ENCODE measurements around the gene MAD1L1. TPM values are rescaled to one million over a fixed set of nuclear protein-coding genes. Genes with fewer than 3 reads are reported as not detected.

The MAD1L1 gene
- polyA plus RNA-seq, 6 donors from 2014 or later, result 109 to 209 (median 158) TPM

DNA sequence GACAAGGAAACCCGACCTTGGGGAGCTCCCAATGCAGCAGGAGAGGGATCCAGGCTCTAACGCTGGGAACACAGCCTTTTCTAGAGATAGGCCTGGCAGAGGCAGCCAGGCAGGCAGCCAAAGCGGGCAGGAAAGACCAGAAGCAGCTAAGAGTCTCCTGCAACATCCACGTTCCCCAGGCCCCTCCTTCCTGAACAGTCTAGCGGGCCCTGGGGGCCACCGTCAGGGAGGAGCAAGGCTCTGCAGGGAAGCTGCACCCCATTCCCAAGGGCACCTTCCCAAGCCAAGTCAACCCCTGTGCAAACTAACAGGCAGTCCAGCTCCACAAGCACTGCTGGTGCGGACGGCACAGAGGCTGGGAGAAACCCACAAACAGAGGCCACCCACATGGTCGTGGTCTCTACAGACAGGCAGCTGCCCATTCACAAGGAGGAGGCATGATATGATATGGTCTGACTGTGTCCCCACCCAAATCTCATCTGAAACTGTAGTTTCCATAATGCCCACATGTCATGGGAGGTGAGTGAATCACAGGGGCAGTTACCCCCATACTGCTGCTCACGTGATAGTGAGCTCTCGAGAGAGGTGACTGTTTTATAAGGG lies 115.7 kb downstream of the MAD1L1 start:
- no peaks in the 10 kb centered on the region for H3K36me3 Mint-ChIP-seq
- ATAC-seq (ENCODE audit: low read depth in 2 of 2) (no peak), DNase-seq (no peak)
- H3K27me3 Mint-ChIP-seq, result no peaks in the 10 kb centered on the region
- H3K4me1 Mint-ChIP-seq, result peaks cover 29 to 53% (median 34%) of the 10 kb centered on the region in 3 donors
- no peak overlapping the region for H3K4me3 Mint-ChIP-seq
- H3K9me3 Mint-ChIP-seq, result peaks cover 0 to 2% (median 0%) of the 10 kb centered on the region in 7 donors
- H3K27ac Mint-ChIP-seq, result peak overlapping the region in 2 of 6 donors; percentile 15 to 85

DNA sequence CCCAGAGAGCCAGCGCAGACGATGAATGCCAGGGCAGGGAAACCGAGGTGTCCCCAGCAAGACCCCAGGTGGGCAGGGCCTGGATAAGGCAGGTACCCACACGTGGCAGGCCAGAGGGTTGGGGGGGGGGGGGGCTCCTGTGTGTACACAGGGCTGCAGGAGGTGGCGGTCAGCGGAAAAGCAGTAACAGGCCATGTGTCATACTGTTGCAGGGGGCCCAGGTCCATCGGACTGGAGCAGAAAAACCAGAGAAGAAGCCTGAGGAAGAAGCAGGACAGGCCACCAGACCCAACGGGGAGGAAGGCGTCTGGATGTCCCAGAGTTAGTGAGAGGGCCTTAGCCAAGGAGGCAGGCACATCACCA lies 116.3 kb downstream of the MAD1L1 start:
- H3K4me1 Mint-ChIP-seq, result peaks cover 35 to 58% (median 39%) of the 10 kb centered on the region in 3 donors
- no peaks in the 10 kb centered on the region for H3K27me3 Mint-ChIP-seq
- DNase-seq (no peak), ATAC-seq (ENCODE audit: low read depth in 2 of 2) (no peak)
- peaks cover 0 to 2% (median 0%) of the 10 kb centered on the region in 7 donors for H3K9me3 Mint-ChIP-seq
- H3K4me3 Mint-ChIP-seq, result no peak overlapping the region
- peak overlapping the region in 3 of 6 donors; percentile 30 to 85 (median 84) for H3K27ac Mint-ChIP-seq
- H3K36me3 Mint-ChIP-seq, result no peaks in the 10 kb centered on the region

DNA sequence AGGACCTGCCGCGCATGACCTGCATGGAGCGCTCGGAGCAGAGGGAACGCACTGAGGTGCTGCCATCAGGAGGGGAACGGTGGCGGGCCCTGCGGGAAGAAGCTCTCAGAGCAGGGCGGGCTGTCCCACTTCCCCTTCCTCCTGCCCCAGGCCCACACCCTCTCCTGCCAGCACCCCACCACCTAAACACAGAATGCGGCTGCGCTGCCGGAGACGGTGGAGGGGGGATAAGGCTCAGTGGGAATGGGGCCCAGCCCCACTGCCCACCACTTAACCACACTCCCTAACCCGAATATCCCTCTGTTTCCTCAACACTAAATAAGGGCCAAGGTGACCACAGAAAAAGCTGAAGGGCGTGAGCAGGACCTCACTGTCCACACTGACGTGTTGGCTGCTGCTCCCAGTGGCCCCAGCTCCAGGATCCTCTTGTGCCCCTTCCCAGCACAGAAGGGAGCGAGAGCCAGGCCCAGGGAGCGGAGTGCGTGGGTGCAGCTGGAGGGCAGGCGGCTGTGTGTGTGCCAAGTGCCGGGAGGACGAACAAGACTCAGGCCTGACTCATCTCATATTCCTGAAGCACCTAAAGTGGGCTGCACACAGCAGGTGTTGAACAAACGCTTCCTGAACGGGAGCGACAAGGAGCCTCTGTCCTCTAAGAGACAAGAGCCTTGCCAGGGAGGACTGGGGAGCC lies 116.8 kb downstream of the MAD1L1 start:
- no peak overlapping the region for H3K4me3 Mint-ChIP-seq
- peak overlapping the region in 2 of 6 donors; percentile 84 to 91 for H3K27ac Mint-ChIP-seq
- peaks cover 39 to 63% (median 40%) of the 10 kb centered on the region in 3 donors for H3K4me1 Mint-ChIP-seq

DNA sequence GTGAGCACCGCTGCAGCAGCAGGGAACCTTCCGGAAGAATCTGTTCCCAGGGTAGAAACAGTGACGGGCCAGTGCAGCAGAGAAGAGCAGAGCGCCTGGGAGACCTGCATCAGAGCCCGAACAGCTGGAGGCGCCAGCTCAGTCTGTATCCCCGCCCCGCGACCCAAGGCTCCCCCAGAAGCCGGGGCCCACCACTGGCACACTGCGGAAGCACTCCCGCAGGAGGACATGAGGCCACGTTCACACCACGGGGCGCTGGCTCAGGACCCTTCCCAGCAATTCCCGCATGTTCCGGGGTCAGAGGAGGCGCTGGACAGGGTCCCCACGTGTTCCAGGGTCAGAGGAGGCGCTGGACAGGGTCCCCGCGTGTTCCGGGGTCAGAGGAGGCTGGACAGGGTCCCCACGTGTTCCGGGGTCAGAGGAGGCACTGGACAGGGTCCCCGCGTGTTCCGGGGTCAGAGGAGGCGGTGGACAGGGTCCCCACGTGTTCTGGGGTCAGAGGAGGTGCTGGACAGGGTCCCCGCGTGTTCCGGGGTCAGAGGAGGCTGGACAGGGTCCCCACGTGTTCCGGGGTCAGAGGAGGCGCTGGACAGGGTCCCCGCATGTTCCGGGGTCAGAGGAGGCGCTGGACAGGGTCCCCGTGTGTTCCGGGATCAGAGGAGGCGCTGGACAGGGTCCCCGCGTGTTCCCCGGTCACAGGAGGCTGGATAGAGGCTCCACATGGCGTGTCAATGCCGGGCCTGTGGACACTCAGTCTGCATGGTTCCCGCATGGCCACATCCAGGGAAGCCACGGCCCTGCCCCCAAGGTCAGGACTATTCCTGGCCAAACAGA lies 117.6 kb downstream of the MAD1L1 start:
- Mint-ChIP-seq H3K4me1 (peaks cover 42 to 63% (median 43%) of the 10 kb centered on the region in 3 donors), H3K9me3 (peaks cover 0 to 2% (median 0%) of the 10 kb centered on the region in 7 donors), H3K27ac (no peak overlapping the region), H3K27me3 (no peaks in the 10 kb centered on the region), H3K36me3 (peaks cover 0 to 7% of the 10 kb centered on the region in 2 donors), H3K4me3 (no peak overlapping the region)
- DNase-seq, result no peak
- ATAC-seq (ENCODE audit: low read depth in 2 of 2), result no peak

More for the DNA sequence above, 116.8 kb downstream of the MAD1L1 start:
- ATAC-seq (ENCODE audit: low read depth in 2 of 2) (peak; percentile 54 to 62), DNase-seq (no peak)
- Mint-ChIP-seq H3K27me3 (no peaks in the 10 kb centered on the region), H3K9me3 (peaks cover 0 to 2% (median 0%) of the 10 kb centered on the region in 7 donors), H3K36me3 (no peaks in the 10 kb centered on the region)

DNA sequence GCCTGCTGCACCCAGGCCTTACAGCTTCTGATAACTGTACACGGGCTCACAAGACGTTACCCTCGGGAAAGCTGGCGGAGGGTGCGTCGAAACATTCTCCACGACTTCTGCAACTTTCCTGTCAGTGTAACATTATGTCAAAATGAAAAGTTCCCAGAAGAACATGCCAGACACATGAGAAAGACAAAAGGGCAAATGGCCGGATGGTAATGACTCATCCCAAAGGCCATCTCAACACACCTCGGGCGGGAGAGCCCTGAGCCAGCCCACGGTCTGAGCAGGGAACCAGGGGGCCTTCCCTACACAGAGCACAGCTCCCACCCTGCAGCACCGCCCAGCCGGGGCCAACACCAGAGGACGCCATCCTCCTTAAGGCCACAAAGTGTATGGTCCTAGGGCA lies 118.7 kb downstream of the MAD1L1 start:
- Mint-ChIP-seq H3K27me3 (no peaks in the 10 kb centered on the region), H3K27ac (peak overlapping the region in 2 of 6 donors; percentile 29 to 76), H3K36me3 (peaks cover 0 to 12% of the 10 kb centered on the region in 2 donors), H3K9me3 (peaks cover 0 to 2% (median 0%) of the 10 kb centered on the region in 7 donors), H3K4me3 (no peak overlapping the region), H3K4me1 (peaks cover 42 to 62% (median 43%) of the 10 kb centered on the region in 3 donors)
- ATAC-seq (ENCODE audit: low read depth in 2 of 2), result no peak
- DNase-seq, result no peak

DNA sequence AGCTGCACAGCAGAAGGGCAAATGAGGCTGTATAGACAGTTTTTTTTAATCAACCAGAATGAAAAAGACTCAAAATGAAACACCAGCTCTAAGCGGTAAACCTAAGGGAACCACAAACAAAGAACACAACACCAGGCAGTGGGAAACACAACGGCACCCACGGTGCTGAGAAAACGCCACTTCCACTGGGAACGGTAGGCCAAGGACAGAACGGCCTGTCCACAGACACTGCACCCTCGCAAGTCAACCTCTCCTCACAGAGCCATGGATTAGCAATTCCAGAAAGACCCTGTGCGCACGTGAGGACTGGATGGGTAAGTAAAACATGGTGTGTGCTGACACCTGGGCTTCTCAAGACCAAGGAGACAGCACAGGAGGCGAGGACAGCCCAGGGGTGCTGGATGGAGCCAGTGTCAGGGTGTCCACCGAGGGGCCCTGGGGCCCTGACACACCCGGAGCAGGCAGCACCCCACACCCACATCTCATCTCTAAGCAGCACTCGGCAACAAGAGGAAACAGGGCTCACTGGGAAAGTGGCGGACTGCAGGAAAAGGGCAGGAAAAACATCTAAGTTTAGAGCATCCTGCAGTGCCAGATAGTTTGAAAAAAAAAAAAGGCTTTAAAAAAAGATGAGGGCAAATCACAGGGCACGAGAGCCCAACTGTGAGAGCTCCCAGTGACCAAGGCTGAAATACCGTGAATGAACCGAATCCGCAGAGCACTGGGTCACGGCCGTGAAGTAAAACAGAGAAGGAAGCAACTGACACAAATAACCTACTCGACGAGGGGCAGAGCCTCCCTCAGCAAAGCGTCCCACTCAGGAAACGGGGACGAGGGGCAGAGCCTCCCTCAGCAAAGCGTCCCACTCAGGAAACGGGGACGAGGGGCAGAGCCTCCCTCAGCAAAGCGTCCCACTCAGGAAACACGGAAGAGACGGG lies 120.2 kb downstream of the MAD1L1 start:
- H3K27ac Mint-ChIP-seq, result peak overlapping the region in 5 of 6 donors; percentile 36 to 89 (median 71)
- peaks cover 45 to 69% (median 48%) of the 10 kb centered on the region in 3 donors for H3K4me1 Mint-ChIP-seq
- no peaks in the 10 kb centered on the region for H3K9me3 Mint-ChIP-seq
- H3K27me3 Mint-ChIP-seq, result no peaks in the 10 kb centered on the region
- ATAC-seq (ENCODE audit: low read depth in 2 of 2), result peak; percentile 30
- DNase-seq, result no peak
- peak overlapping the region; percentile 37 to 82 (median 74) for H3K4me3 Mint-ChIP-seq
- H3K36me3 Mint-ChIP-seq, result peaks cover 0 to 12% of the 10 kb centered on the region in 2 donors

DNA sequence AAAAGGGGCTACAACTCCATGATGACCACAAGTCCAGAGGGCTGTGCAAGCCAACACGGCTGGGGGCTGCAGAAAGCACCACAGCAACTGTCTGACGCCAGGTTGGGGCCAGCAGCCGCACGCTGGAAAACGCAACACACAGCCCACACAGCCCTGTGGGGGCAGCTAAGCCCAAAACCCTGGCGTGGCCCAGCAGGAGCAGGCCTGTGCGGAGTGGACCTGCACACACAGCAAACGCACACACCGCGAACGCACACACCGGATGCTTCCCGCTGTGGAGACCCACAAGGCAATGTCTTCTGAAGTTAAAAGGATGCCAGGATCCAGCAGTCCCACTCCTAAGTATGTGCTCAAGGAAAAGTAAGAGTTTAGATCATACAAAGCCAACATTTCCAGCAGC lies 121.2 kb downstream of the MAD1L1 start:
- H3K36me3 Mint-ChIP-seq, result peaks cover 0 to 12% of the 10 kb centered on the region in 2 donors
- no peak for DNase-seq
- H3K9me3 Mint-ChIP-seq, result no peaks in the 10 kb centered on the region
- H3K4me1 Mint-ChIP-seq, result peaks cover 46 to 73% (median 48%) of the 10 kb centered on the region in 3 donors
- peak overlapping the region in 2 of 6 donors; percentile 19 to 81 for H3K27ac Mint-ChIP-seq
- ATAC-seq (ENCODE audit: low read depth in 2 of 2), result no peak
- H3K27me3 Mint-ChIP-seq, result no peaks in the 10 kb centered on the region
- peak overlapping the region in 3 of 8 donors; percentile 5 to 74 (median 65) for H3K4me3 Mint-ChIP-seq

DNA sequence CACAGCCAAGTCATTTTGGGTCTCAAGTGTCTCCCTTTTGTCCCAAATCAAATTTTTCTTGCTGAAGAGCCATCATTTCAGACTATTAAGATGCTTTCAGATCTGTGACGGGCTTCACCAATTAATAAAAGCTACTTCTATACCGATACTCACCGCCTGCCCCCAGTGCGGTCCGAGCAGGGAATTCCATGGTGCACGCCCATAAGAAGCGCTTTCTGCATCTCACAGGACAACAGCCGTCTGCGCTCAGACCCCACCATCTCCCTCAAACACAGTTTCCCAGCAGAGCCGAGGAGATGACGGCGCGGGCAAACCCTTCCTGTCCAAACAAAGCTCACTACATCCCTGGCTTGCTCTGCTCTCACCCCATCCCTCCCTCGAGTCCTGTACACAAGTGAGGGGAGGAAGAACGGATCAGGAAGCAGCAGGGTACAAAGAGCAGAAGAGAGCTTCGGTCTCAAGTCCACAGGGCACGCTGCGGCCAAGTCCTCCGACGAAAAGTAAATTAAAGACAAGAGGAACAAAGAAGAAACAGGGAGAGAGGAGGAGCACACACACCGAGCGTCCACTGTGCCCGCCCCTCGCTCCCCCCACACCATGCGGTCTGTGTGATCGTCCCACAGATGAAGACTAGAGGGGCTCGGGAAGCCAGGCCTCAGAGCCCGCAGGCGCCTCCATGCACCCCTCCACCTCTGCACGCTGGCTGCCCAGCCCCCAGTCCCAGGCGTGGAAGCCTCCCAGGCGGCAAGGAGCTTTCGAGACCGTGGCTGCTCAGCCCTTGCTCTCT lies 121.9 kb downstream of the MAD1L1 start:
- H3K36me3 Mint-ChIP-seq, result peaks cover 0 to 12% of the 10 kb centered on the region in 2 donors
- ATAC-seq (ENCODE audit: low read depth in 2 of 2), result no peak
- H3K4me3 Mint-ChIP-seq, result peak overlapping the region in 5 of 8 donors; percentile 14 to 74 (median 43)
- no peaks in the 10 kb centered on the region for H3K9me3 Mint-ChIP-seq
- DNase-seq, result no peak
- H3K27me3 Mint-ChIP-seq, result no peaks in the 10 kb centered on the region
- peak overlapping the region in 5 of 6 donors; percentile 75 to 88 (median 85) for H3K27ac Mint-ChIP-seq
- peaks cover 42 to 69% (median 47%) of the 10 kb centered on the region in 3 donors for H3K4me1 Mint-ChIP-seq

DNA sequence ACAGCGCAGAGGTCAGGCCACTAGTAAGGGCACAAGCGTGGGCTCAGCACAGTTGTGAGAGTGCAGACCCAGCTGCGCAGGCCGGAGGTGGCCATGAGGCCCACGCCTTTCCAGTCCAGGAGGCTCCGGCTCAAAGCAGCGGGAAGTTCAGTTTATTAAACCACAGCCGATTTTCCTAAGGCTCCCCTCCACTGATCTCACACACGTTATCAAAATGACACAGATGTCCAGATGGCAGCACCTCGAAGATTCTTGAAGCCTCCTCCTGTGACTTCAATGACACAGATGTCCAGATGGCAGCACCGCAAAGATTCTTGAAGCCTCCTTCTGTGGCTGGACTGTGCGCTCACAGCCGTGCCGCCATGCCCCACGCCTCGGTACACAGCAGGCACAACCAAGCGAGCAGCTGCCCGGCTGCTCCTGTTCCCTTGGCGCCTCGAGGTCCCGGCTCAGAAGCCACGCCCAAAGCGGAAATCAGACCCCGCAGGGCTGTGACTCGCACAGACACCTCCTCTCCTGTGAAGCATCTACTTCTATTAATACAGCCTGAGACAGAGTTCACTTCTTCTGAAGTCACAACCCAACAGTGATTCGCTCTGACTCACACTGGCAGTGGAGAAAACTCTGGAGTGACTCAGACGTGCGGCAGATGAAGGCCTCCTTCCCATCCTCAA lies 122.7 kb downstream of the MAD1L1 start:
- no peak for DNase-seq
- Mint-ChIP-seq H3K4me3 (peak overlapping the region in 5 of 8 donors; percentile 14 to 74 (median 43)), H3K9me3 (no peaks in the 10 kb centered on the region), H3K27ac (peak overlapping the region in 5 of 6 donors; percentile 30 to 87 (median 75)), H3K36me3 (peaks cover 0 to 12% of the 10 kb centered on the region in 2 donors), H3K4me1 (peaks cover 39 to 62% (median 46%) of the 10 kb centered on the region in 3 donors), H3K27me3 (no peaks in the 10 kb centered on the region)
- peak; percentile 82 to 83 for ATAC-seq (ENCODE audit: low read depth in 2 of 2)

DNA sequence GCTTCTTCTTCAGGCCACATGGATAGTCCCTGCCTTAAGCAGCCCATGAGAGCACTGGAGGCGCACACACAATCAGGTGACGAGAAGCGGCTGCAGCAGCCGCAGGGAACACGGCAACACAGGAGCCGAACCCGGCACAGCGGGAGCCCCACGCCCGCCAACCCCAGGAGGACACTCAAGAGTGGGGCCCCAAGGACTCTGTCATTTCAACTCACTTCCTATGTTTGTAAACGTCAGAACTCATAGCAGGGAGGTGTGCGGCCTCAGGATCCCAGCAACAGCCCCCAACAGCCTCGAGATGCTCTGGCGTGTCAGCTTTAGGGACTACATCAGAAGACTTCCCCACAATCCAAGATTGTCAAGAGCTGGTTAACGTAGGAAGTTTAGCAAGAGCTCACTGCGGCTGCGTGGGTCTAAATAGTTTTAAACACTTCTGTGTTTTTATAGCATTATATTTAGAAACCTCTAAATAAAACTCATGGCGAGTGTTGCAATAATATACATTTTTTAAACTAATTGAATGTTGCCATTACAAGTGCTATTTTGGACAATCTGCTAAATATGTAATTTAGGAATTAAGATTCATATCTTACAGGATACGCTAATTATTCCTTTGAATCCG lies 123.4 kb downstream of the MAD1L1 start:
- peaks cover 0 to 12% of the 10 kb centered on the region in 2 donors for H3K36me3 Mint-ChIP-seq
- H3K27me3 Mint-ChIP-seq, result no peaks in the 10 kb centered on the region
- no peak for ATAC-seq (ENCODE audit: low read depth in 2 of 2)

More for the DNA sequence above, 123.4 kb downstream of the MAD1L1 start:
- Mint-ChIP-seq H3K4me3 (peak overlapping the region in 1 of 8 donors; percentile 74), H3K27ac (peak overlapping the region in 5 of 6 donors; percentile 34 to 87 (median 75)), H3K4me1 (peaks cover 44 to 62% (median 45%) of the 10 kb centered on the region in 3 donors), H3K9me3 (no peaks in the 10 kb centered on the region)
- no peak for DNase-seq

All from naive B cell (primary cell).